ENCODE measurements around the gene CBLB. TPM values are rescaled to one million over a fixed set of nuclear protein-coding genes. Genes with fewer than 3 reads are reported as not detected.
"Not testable (repeated sequence)": the region's sequence is repeated elsewhere in the genome, so short reads cannot be mapped to it uniquely, and the experiment has no call there.

Gene CBLB
- total RNA-seq, 1 donor: 133 TPM

DNA sequence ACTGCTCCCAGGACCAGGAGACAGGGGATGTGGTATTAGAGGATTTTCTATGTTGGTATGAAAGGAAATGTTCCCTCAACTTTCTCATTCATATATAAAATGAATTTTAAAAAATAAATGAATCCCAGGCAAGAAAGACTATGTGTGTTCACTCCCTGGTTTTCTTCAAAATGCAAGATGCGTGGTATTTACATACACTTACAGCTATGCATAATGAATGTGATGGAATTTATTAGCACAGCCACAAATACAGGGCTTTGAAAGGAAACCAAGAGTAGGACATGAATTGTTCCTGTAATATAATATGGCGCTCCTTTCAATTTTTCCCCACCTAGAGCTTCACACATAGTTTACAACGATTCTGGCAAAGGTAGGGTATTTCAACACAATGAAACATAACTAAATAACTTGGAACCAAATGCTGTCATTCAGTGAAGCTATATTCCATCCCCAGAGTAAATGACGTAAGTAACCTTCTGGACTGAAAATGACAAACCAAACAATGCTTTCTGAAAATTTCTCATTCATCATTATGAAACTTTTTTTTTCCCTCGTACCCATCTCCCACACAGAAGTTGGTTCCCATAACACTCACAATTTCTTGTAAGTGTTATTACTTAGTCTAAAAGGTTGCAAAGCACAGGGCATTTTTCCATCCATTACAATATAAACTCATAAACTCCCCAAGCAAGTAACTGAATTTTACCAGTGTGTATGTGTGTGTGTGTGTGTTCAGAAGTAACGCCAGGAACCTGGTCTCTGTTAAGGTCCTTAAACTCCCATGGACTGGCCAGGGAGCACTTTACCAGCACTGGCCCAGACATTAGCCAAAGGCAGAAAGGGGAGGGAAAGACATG lies 41.8 kb downstream of the CBLB start:
- Histone ChIP-seq H3K4me1 (ENCODE audit: insufficient read depth, low read length) (peaks cover 21% of the 10 kb centered on the region), H3K4me3 (ENCODE audit: low read length) (no peak overlapping the region), H3K9me3 (ENCODE audit: low read depth, low read length) (no peaks in the 10 kb centered on the region), H3K27me3 (ENCODE audit: insufficient read depth, low read length) (no peaks in the 10 kb centered on the region)

DNA sequence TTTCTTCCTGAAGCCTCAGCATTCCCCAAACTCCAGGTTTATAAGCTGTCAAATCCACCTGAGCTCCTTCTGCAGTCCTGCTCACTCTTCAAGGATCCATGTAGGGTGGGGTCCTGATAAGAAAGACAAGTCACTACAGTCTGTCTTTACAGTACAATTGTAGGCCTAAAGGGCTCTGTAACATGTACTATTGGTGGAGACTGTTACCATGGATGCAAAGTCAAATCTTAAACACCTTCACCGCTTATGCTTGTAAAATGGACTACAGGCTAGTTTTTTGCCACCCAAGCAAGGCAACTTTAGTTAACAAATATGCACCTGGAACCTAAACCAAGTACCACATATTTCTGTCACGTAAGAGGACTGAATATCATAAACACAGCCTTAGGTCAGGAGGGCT lies 44.7 kb downstream of the CBLB start:
- Histone ChIP-seq H3K9me3 (ENCODE audit: low read depth, low read length) (no peaks in the 10 kb centered on the region), H3K4me1 (ENCODE audit: insufficient read depth, low read length) (peaks cover 8% of the 10 kb centered on the region), H3K4me3 (ENCODE audit: low read length) (no peak overlapping the region), H3K27me3 (ENCODE audit: insufficient read depth, low read length) (no peaks in the 10 kb centered on the region)

- Histone ChIP-seq H3K27me3 (ENCODE audit: insufficient read depth, low read length) (no peaks in the 10 kb centered on the region), H3K4me3 (ENCODE audit: low read length) (no peak overlapping the region), H3K4me1 (ENCODE audit: insufficient read depth, low read length) (peaks cover 8% of the 10 kb centered on the region)
Observed at GRCh38 chr3:105823149-105823867, 45.5 kb downstream of the CBLB start.

GRCh38 chr3:105822171-105823123 lies 46.4 kb downstream of the CBLB start:
- Histone ChIP-seq H3K9me3 (ENCODE audit: low read depth, low read length) (no peaks in the 10 kb centered on the region), H3K4me1 (ENCODE audit: insufficient read depth, low read length) (peaks cover 3% of the 10 kb centered on the region), H3K4me3 (ENCODE audit: low read length) (no peak overlapping the region), H3K27me3 (ENCODE audit: insufficient read depth, low read length) (no peaks in the 10 kb centered on the region)

More at GRCh38 chr3:105823149-105823867, 45.5 kb downstream of the CBLB start:
- no peaks in the 10 kb centered on the region for H3K9me3 ChIP-seq (ENCODE audit: low read depth, low read length)

DNA sequence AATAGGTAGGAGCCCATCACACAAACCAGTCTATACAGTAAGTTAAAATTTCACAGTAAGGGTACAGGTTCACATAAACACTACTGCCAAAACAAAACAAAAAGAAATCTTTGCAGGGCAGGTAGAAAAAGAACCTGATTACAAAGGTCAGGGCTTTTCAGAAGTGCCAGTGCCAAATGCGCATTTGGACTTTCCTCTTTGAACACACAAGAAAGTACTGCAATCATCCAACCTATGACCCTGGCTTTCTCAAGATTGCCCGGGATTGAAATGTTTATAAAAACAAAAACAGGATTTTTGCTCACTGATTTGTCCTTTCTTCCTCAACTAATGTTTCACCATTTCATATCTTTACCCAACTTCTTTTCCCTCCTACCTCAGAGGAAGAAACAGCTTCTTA lies 47.4 kb downstream of the CBLB start:
- peaks cover 3% of the 10 kb centered on the region for H3K4me1 ChIP-seq (ENCODE audit: insufficient read depth, low read length)
- no peaks in the 10 kb centered on the region for H3K9me3 ChIP-seq (ENCODE audit: low read depth, low read length)
- H3K27me3 ChIP-seq (ENCODE audit: insufficient read depth, low read length): no peaks in the 10 kb centered on the region
- H3K4me3 ChIP-seq (ENCODE audit: low read length): no peak overlapping the region

DNA sequence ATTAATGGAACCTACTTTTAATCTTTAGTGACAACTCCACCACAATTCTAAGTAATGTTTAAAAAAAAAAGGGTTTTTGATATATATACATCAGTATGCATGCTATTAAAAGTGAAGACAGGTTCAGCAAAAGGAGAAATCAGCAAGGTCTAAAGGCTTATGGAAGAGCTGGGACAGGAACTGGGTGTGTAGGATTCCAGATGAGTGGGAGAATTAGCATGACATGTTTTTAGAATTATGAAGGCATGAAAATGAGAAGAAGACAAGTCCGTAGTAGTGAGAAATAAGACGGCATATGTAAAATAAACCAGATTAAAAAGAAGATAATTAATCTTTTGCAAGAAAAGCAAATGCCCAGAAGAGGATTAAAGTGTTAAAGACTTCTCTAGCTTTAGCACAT lies 52.0 kb downstream of the CBLB start:
- no peaks in the 10 kb centered on the region for H3K4me1 ChIP-seq (ENCODE audit: insufficient read depth, low read length)
- H3K27me3 ChIP-seq (ENCODE audit: insufficient read depth, low read length): no peaks in the 10 kb centered on the region
- no peak overlapping the region for H3K4me3 ChIP-seq (ENCODE audit: low read length)
- no peaks in the 10 kb centered on the region for H3K9me3 ChIP-seq (ENCODE audit: low read depth, low read length)

GRCh38 chr3:105815331-105815730 lies 53.5 kb downstream of the CBLB start:
- H3K27me3 ChIP-seq (ENCODE audit: insufficient read depth, low read length); H3K9me3 ChIP-seq (ENCODE audit: low read depth, low read length); H3K4me3 ChIP-seq (ENCODE audit: low read length); H3K4me1 ChIP-seq (ENCODE audit: insufficient read depth, low read length): not testable (repeated sequence)

GRCh38 chr3:105813710-105814109 lies 55.1 kb downstream of the CBLB start:
- no peak overlapping the region for H3K4me3 ChIP-seq (ENCODE audit: low read length)
- H3K4me1 ChIP-seq (ENCODE audit: insufficient read depth, low read length): peaks cover 5% of the 10 kb centered on the region
- no peaks in the 10 kb centered on the region for H3K27me3 ChIP-seq (ENCODE audit: insufficient read depth, low read length)
- no peaks in the 10 kb centered on the region for H3K9me3 ChIP-seq (ENCODE audit: low read depth, low read length)

GRCh38 chr3:105812194-105812586 lies 56.6 kb downstream of the CBLB start:
- Histone ChIP-seq H3K4me3 (ENCODE audit: low read length) (no peak overlapping the region), H3K27me3 (ENCODE audit: insufficient read depth, low read length) (no peaks in the 10 kb centered on the region), H3K9me3 (ENCODE audit: low read depth, low read length) (no peaks in the 10 kb centered on the region), H3K4me1 (ENCODE audit: insufficient read depth, low read length) (peaks cover 6% of the 10 kb centered on the region)

DNA sequence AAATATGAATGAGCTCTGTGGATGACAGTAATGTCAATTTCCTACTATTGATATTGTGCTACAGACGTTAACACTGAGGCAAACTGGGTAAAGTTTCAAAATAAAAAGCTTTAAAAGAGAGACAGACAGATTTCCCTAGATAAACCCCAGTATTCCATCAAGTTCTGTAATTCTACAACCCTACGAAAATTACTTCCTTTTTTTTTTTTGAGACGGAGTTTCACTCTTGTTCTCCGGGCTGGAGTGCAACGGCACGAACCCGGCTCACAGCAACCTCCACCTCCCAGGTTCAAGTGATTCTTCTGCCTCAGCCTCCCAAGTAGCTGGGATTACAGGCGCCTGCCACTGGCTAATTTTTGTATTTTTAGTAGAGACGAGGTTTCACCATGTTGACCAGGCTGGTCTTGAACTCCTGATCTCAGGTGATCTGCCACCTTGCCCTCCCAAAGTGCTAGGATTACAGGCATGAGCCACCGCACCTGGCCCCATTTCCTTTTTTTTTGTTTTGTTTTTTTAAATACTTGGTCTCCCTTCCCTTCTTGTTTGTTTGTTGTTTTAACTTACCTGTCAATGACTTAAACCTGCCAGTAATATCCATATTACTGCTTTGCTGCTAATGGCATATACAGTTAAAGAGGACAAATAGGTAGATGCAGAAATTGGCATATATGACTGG lies 57.2 kb downstream of the CBLB start:
- Histone ChIP-seq H3K9me3 (ENCODE audit: low read depth, low read length) (no peaks in the 10 kb centered on the region), H3K4me3 (ENCODE audit: low read length) (no peak overlapping the region), H3K27me3 (ENCODE audit: insufficient read depth, low read length) (no peaks in the 10 kb centered on the region), H3K4me1 (ENCODE audit: insufficient read depth, low read length) (peaks cover 8% of the 10 kb centered on the region)

- peaks cover 8% of the 10 kb centered on the region for H3K4me1 ChIP-seq (ENCODE audit: insufficient read depth, low read length)
- no peak overlapping the region for H3K4me3 ChIP-seq (ENCODE audit: low read length)
- H3K27me3 ChIP-seq (ENCODE audit: insufficient read depth, low read length): no peaks in the 10 kb centered on the region
- no peaks in the 10 kb centered on the region for H3K9me3 ChIP-seq (ENCODE audit: low read depth, low read length)
Observed at GRCh38 chr3:105809208-105809888, 59.5 kb downstream of the CBLB start.

- Histone ChIP-seq H3K4me3 (ENCODE audit: low read length) (no peak overlapping the region), H3K27me3 (ENCODE audit: insufficient read depth, low read length) (no peaks in the 10 kb centered on the region), H3K9me3 (ENCODE audit: low read depth, low read length) (no peaks in the 10 kb centered on the region), H3K4me1 (ENCODE audit: insufficient read depth, low read length) (peaks cover 8% of the 10 kb centered on the region)
Observed at GRCh38 chr3:105807701-105808100, 61.1 kb downstream of the CBLB start.

DNA sequence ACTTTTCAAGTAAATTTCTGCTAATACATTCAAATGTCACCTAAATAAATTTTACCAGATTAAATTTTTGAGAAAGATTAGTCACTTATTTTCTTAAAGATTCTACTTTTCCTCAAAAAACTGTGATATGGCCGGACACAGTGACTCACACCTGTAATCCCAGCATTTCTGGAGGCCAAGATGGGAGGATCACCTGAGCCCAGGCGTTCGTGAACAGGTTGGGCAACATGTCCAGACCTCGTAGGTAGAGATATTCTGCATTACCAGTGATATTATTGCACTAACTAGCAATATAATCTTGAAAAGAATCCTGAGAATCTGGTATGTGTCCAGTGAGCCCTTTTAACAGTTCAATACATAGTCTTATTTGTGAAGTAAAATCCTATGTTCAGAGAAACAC lies 61.7 kb downstream of the CBLB start:
- Histone ChIP-seq H3K4me1 (ENCODE audit: insufficient read depth, low read length) (peaks cover 10% of the 10 kb centered on the region), H3K27me3 (ENCODE audit: insufficient read depth, low read length) (no peaks in the 10 kb centered on the region), H3K4me3 (ENCODE audit: low read length) (no peak overlapping the region), H3K9me3 (ENCODE audit: low read depth, low read length) (no peaks in the 10 kb centered on the region)

DNA sequence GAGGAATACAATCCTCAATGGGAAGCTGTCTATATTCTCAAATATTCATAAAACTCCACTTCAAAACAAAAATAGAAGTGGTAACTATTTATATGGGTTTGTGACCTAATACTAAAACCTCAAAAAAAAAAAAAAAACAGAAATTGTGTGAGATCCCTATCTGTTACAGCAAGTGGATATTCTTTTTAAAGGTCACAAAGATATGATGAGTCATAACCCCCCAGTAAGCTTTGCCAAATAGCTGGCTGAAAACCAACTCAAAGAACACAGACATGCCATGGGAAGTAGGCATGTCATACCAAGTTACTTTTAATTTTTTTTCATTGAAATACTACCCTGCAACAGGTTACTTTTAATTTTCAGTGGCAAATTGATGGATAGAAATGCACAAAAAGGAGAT lies 62.5 kb downstream of the CBLB start:
- H3K27me3 ChIP-seq (ENCODE audit: insufficient read depth, low read length): no peaks in the 10 kb centered on the region
- no peaks in the 10 kb centered on the region for H3K9me3 ChIP-seq (ENCODE audit: low read depth, low read length)
- no peak overlapping the region for H3K4me3 ChIP-seq (ENCODE audit: low read length)
- H3K4me1 ChIP-seq (ENCODE audit: insufficient read depth, low read length): peaks cover 13% of the 10 kb centered on the region

Data from mononuclear cell (primary cell).